WTC11 (cell line): ENCODE measurements around the gene MYL11. TPM values are rescaled to one million over a fixed set of nuclear protein-coding genes. Genes with fewer than 3 reads are reported as not detected.

Source experiments
- CBFB ChIP-seq: sonication (generic); formaldehyde crosslinking; IDR thresholded peaks from 2 replicates; pipeline ENCODE4 v1.8.1; 2022; ENCODE audit warnings: mild to moderate bottlenecking, low read depth, missing genetic modification reagents
- ELF4 ChIP-seq: sonication (generic); formaldehyde crosslinking; IDR thresholded peaks from 2 replicates; pipeline ENCODE4 v1.8.1; 2022; ENCODE audit warnings: low read depth, mild to moderate bottlenecking, moderate library complexity, missing genetic modification reagents
- FOXJ3 ChIP-seq: sonication (generic); formaldehyde crosslinking; IDR thresholded peaks from 2 replicates; pipeline ENCODE4 v1.9.0; 2021; ENCODE audit warnings: missing genetic modification reagents, mild to moderate bottlenecking, borderline replicate concordance
- FOXK1 ChIP-seq: sonication (generic); formaldehyde crosslinking; IDR thresholded peaks from 2 replicates; pipeline ENCODE4 v1.8.0; 2022; ENCODE audit warnings: mild to moderate bottlenecking, moderate library complexity, missing genetic modification reagents
- HMGA2 ChIP-seq: fragments of 250-450 bp; sonication (Bioruptor Pico); IDR thresholded peaks from 2 replicates; pipeline ENCODE4 v1.4.0; 2021; ENCODE audit warnings: mild to moderate bottlenecking, moderate library complexity
- IRF2 ChIP-seq: sonication (generic); formaldehyde crosslinking; IDR thresholded peaks from 2 replicates; pipeline ENCODE4 v1.8.0; 2022; ENCODE audit warnings: low read depth, missing genetic modification reagents, borderline replicate concordance
- NR1H2 ChIP-seq: sonication (generic); formaldehyde crosslinking; IDR thresholded peaks from 2 replicates; pipeline ENCODE4 v1.9.0; 2021; ENCODE audit warnings: mild to moderate bottlenecking, moderate library complexity, missing genetic modification reagents
- NR3C1 ChIP-seq: sonication (generic); formaldehyde crosslinking; conservative IDR thresholded peaks from 2 replicates; pipeline ENCODE4 v1.8.1; 2023; ENCODE audit warnings: low read depth, mild to moderate bottlenecking, missing genetic modification reagents
- RORB ChIP-seq: fragments of 250-450 bp; sonication (Bioruptor Pico); IDR thresholded peaks from 2 replicates; pipeline ENCODE4 v1.9.0; 2021; ENCODE audit warnings: mild to moderate bottlenecking
- SP1 ChIP-seq: sonication (generic); formaldehyde crosslinking; conservative IDR thresholded peaks from 2 replicates; pipeline ENCODE4 v1.8.1; 2022; ENCODE audit warnings: missing genetic modification reagents
- TCF7 ChIP-seq: sonication (generic); formaldehyde crosslinking; IDR thresholded peaks from 2 replicates; pipeline ENCODE4 v1.8.0; 2022; ENCODE audit warnings: mild to moderate bottlenecking, low read depth, missing genetic modification reagents, moderate library complexity
- ZNF121 ChIP-seq: sonication (generic); formaldehyde crosslinking; IDR thresholded peaks from 2 replicates; pipeline ENCODE4 v1.8.0; 2023; ENCODE audit warnings: missing genetic modification reagents
- ZNF219 ChIP-seq: sonication (generic); formaldehyde crosslinking; IDR thresholded peaks from 2 replicates; pipeline ENCODE4 v1.8.0; 2023; ENCODE audit warnings: missing genetic modification reagents, mild to moderate bottlenecking, borderline replicate concordance
- total RNA-seq: library from RNA; stranded (reverse); gene quantifications from 3 replicates; pipeline ENCODE4 v1.2.3, GENCODE V29; 2021
- TF ChIP-seq, protein P1 (sequence below): fragments of 250-450 bp; sonication (Bioruptor Pico); IDR thresholded peaks from 2 replicates; pipeline ENCODE4 v1.9.0; 2021; ENCODE audit warnings: mild to moderate bottlenecking
- TF ChIP-seq, protein P2 (sequence below): sonication (generic); formaldehyde crosslinking; IDR thresholded peaks from 2 replicates; pipeline ENCODE4 v1.8.0; 2022; ENCODE audit warnings: mild to moderate bottlenecking, missing genetic modification reagents
- TF ChIP-seq, protein P3 (sequence below): sonication (generic); formaldehyde crosslinking; conservative IDR thresholded peaks from 2 replicates; pipeline ENCODE4 v1.8.1; 2022; ENCODE audit warnings: mild to moderate bottlenecking, missing genetic modification reagents
- TF ChIP-seq, protein P4 (sequence below): fragments of 200-600 bp; IDR thresholded peaks from 2 replicates; pipeline ENCODE4 v1.8.0; 2022; ENCODE audit warnings: antibody characterized with exemption
- TF ChIP-seq, protein P5 (sequence below): sonication (generic); formaldehyde crosslinking; IDR thresholded peaks from 2 replicates; pipeline ENCODE4 v1.8.1; 2022; ENCODE audit warnings: missing genetic modification reagents, borderline replicate concordance
- TF ChIP-seq, protein P6 (sequence below): sonication (generic); formaldehyde crosslinking; IDR thresholded peaks from 2 replicates; pipeline ENCODE4 v1.8.1; 2022; ENCODE audit warnings: mild to moderate bottlenecking, missing genetic modification reagents, moderate library complexity, borderline replicate concordance
- TF ChIP-seq, protein P7 (sequence below): sonication (generic); formaldehyde crosslinking; IDR thresholded peaks from 2 replicates; pipeline ENCODE4 v1.8.1; 2023; ENCODE audit warnings: mild to moderate bottlenecking, missing genetic modification reagents, borderline replicate concordance
- TF ChIP-seq, protein P8 (sequence below): sonication (generic); formaldehyde crosslinking; IDR thresholded peaks from 2 replicates; pipeline ENCODE4 v1.8.1; 2022; ENCODE audit warnings: low read depth, missing genetic modification reagents, borderline replicate concordance
- TF ChIP-seq, protein P9 (sequence below): fragments of 250-450 bp; sonication (Bioruptor Pico); IDR thresholded peaks from 2 replicates; pipeline ENCODE4 v2.1.2; 2022; ENCODE audit warnings: mild to moderate bottlenecking, moderate library complexity

The MYL11 gene
- total RNA-seq, 1 experiment from 2014 or later: 1.3 TPM

DNA sequence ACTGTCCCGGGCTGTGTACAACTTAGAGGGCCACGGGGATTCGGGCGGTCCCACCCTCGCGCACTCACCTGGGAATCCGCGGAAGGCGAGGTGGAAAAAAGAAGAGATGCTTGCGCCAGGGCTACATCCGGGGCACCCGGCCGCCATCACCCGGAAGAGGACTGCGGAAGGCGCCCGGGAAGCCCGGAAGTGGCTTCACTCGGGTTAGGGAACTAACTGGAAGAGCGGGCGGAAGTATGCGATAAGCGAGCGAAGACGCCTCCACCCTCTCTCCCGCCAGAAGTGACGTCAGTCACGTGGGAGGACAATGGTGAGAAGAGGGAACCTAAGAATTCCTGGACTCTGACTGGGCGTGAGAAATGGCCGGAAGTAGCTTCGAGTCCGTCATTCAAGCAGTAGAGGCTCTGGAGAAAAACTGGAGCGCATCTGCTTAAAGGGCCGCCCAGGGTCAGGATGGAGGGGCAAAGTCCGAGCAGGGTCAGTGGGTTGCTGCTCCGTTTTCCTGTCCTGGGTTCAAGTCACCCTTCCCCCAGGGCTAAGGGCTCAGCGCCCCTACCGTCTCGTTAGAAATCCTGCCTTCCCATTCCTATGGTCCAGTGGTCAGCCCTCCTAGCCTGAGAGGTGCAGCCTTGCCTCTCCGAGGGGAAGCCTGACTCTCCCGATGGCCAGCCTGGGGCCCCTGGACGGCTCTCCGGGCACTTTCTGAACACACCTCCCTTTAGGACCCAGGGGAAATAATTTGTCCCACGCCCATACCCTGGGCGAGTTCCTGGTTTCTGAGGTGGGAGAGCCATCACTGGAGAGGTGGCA lies 19.3 kb upstream of the MYL11 start, which contains the start of gene CD2BP2 (continued):
- TF ChIP-seq SP1 (CRISPR knock-in tag) (peak; percentile 79), NR3C1 (CRISPR knock-in tag) (no peak), ZNF121 (CRISPR knock-in tag) (no peak), FOXK1 (CRISPR knock-in tag) (no peak; the same call in 1 of the 2 replicates), ZNF219 (CRISPR knock-in tag) (no peak), RORB (CRISPR knock-in tag) (no peak), NR1H2 (CRISPR knock-in tag) (no peak), ELF4 (CRISPR knock-in tag) (no peak), HMGA2 (CRISPR knock-in tag) (0 out of 2 replicates have a peak, but pooled peaks have one; percentile 6), CBFB (no peak), FOXJ3 (CRISPR knock-in tag) (no peak), IRF2 (CRISPR knock-in tag) (no peak), TCF7 (CRISPR knock-in tag) (no peak)
- TF ChIP-seq, protein P1, sequence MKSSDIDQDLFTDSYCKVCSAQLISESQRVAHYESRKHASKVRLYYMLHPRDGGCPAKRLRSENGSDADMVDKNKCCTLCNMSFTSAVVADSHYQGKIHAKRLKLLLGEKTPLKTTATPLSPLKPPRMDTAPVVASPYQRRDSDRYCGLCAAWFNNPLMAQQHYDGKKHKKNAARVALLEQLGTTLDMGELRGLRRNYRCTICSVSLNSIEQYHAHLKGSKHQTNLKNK (CRISPR knock-in tag): no peak; the same call in 1 of the 2 replicates
- TF ChIP-seq, protein P2, sequence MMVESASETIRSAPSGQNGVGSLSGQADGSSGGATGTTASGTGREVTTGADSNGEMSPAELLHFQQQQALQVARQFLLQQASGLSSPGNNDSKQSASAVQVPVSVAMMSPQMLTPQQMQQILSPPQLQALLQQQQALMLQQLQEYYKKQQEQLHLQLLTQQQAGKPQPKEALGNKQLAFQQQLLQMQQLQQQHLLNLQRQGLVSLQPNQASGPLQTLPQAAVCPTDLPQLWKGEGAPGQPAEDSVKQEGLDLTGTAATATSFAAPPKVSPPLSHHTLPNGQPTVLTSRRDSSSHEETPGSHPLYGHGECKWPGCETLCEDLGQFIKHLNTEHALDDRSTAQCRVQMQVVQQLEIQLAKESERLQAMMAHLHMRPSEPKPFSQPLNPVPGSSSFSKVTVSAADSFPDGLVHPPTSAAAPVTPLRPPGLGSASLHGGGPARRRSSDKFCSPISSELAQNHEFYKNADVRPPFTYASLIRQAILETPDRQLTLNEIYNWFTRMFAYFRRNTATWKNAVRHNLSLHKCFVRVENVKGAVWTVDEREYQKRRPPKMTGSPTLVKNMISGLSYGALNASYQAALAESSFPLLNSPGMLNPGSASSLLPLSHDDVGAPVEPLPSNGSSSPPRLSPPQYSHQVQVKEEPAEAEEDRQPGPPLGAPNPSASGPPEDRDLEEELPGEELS: no peak
- TF ChIP-seq, protein P3, sequence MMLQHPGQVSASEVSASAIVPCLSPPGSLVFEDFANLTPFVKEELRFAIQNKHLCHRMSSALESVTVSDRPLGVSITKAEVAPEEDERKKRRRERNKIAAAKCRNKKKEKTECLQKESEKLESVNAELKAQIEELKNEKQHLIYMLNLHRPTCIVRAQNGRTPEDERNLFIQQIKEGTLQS: no peak
- TF ChIP-seq, protein P4, sequence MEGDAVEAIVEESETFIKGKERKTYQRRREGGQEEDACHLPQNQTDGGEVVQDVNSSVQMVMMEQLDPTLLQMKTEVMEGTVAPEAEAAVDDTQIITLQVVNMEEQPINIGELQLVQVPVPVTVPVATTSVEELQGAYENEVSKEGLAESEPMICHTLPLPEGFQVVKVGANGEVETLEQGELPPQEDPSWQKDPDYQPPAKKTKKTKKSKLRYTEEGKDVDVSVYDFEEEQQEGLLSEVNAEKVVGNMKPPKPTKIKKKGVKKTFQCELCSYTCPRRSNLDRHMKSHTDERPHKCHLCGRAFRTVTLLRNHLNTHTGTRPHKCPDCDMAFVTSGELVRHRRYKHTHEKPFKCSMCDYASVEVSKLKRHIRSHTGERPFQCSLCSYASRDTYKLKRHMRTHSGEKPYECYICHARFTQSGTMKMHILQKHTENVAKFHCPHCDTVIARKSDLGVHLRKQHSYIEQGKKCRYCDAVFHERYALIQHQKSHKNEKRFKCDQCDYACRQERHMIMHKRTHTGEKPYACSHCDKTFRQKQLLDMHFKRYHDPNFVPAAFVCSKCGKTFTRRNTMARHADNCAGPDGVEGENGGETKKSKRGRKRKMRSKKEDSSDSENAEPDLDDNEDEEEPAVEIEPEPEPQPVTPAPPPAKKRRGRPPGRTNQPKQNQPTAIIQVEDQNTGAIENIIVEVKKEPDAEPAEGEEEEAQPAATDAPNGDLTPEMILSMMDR: no peak
- TF ChIP-seq, protein P5, sequence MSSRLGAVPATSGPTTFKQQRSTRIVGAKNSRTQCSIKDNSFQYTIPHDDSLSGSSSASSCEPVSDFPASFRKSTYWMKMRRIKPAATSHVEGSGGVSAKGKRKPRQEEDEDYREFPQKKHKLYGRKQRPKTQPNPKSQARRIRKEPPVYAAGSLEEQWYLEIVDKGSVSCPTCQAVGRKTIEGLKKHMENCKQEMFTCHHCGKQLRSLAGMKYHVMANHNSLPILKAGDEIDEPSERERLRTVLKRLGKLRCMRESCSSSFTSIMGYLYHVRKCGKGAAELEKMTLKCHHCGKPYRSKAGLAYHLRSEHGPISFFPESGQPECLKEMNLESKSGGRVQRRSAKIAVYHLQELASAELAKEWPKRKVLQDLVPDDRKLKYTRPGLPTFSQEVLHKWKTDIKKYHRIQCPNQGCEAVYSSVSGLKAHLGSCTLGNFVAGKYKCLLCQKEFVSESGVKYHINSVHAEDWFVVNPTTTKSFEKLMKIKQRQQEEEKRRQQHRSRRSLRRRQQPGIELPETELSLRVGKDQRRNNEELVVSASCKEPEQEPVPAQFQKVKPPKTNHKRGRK (CRISPR knock-in tag): no peak
- TF ChIP-seq, protein P6, sequence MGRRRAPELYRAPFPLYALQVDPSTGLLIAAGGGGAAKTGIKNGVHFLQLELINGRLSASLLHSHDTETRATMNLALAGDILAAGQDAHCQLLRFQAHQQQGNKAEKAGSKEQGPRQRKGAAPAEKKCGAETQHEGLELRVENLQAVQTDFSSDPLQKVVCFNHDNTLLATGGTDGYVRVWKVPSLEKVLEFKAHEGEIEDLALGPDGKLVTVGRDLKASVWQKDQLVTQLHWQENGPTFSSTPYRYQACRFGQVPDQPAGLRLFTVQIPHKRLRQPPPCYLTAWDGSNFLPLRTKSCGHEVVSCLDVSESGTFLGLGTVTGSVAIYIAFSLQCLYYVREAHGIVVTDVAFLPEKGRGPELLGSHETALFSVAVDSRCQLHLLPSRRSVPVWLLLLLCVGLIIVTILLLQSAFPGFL (CRISPR knock-in tag): peak; percentile 67; the same call in 1 of the 2 replicates
- TF ChIP-seq, protein P7, sequence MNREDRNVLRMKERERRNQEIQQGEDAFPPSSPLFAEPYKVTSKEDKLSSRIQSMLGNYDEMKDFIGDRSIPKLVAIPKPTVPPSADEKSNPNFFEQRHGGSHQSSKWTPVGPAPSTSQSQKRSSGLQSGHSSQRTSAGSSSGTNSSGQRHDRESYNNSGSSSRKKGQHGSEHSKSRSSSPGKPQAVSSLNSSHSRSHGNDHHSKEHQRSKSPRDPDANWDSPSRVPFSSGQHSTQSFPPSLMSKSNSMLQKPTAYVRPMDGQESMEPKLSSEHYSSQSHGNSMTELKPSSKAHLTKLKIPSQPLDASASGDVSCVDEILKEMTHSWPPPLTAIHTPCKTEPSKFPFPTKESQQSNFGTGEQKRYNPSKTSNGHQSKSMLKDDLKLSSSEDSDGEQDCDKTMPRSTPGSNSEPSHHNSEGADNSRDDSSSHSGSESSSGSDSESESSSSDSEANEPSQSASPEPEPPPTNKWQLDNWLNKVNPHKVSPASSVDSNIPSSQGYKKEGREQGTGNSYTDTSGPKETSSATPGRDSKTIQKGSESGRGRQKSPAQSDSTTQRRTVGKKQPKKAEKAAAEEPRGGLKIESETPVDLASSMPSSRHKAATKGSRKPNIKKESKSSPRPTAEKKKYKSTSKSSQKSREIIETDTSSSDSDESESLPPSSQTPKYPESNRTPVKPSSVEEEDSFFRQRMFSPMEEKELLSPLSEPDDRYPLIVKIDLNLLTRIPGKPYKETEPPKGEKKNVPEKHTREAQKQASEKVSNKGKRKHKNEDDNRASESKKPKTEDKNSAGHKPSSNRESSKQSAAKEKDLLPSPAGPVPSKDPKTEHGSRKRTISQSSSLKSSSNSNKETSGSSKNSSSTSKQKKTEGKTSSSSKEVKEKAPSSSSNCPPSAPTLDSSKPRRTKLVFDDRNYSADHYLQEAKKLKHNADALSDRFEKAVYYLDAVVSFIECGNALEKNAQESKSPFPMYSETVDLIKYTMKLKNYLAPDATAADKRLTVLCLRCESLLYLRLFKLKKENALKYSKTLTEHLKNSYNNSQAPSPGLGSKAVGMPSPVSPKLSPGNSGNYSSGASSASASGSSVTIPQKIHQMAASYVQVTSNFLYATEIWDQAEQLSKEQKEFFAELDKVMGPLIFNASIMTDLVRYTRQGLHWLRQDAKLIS: no peak; the same call in 1 of the 2 replicates
- TF ChIP-seq, protein P8, sequence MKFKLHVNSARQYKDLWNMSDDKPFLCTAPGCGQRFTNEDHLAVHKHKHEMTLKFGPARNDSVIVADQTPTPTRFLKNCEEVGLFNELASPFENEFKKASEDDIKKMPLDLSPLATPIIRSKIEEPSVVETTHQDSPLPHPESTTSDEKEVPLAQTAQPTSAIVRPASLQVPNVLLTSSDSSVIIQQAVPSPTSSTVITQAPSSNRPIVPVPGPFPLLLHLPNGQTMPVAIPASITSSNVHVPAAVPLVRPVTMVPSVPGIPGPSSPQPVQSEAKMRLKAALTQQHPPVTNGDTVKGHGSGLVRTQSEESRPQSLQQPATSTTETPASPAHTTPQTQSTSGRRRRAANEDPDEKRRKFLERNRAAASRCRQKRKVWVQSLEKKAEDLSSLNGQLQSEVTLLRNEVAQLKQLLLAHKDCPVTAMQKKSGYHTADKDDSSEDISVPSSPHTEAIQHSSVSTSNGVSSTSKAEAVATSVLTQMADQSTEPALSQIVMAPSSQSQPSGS (CRISPR knock-in tag): no peak
- TF ChIP-seq, protein P9, sequence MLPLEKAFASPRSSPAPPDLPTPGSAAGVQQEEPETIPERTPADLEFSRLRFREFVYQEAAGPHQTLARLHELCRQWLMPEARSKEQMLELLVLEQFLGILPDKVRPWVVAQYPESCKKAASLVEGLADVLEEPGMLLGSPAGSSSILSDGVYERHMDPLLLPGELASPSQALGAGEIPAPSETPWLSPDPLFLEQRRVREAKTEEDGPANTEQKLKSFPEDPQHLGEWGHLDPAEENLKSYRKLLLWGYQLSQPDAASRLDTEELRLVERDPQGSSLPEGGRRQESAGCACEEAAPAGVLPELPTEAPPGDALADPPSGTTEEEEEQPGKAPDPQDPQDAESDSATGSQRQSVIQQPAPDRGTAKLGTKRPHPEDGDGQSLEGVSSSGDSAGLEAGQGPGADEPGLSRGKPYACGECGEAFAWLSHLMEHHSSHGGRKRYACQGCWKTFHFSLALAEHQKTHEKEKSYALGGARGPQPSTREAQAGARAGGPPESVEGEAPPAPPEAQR: no peak
